ENCODE data around the gene BABAM2.

Gene BABAM2

DNA sequence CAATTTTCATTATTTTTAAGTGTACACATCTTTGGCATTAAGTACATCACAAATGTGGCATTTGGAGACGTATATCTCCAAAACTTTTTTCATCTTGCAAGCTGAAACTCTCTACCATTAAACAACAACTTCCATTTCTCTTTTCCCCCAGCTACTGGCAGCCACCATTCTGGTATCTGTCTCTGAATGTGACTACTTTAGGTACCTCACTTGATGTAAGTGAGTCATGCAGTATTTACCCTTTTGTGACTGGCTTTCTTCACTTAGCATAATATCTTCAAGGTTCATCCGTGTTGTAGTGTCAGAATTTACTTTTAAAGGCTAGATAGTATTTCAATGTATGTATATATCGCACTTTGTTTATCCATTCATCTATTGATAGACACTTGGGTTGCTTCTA is 17.0 kb downstream of the BABAM2 start:
- Histone ChIP-seq H3K4me3 (ENCODE audit: low read depth, low read length) (no peak overlapping the region), H3K9me3 (ENCODE audit: control insufficient read depth, insufficient read depth, low read depth, low read length) (no peaks in the 10 kb centered on the region), H3K27ac (ENCODE audit: extremely low read depth, low read depth, low read length) (no peak overlapping the region), H3K36me3 (ENCODE audit: control insufficient read depth in 2 of 2, insufficient read depth in 1 of 2, low read length in 2 of 2) (no peaks in the 10 kb centered on the region), H3K4me1 (ENCODE audit: control insufficient read depth, insufficient read depth, low read length) (no peaks in the 10 kb centered on the region)
- no peak for TF ChIP-seq ZNF221 (tag by site-specific recombination; IDR thresholded peaks at IDR 0.05; ENCODE audit: borderline replicate concordance)
- TF ChIP-seq, protein P1, sequence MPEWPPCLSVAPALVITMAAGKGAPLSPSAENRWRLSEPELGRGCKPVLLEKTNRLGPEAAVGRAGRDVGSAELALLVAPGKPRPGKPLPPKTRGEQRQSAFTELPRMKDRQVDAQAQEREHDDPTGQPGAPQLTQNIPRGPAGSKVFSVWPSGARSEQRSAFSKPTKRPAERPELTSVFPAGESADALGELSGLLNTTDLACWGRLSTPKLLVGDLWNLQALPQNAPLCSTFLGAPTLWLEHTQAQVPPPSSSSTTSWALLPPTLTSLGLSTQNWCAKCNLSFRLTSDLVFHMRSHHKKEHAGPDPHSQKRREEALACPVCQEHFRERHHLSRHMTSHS (tag by site-specific recombination; IDR thresholded peaks at IDR 0.05): no peak
- TF ChIP-seq FEZF1 (tag by site-specific recombination; IDR thresholded peaks at IDR 0.05): no peak
- TF ChIP-seq ZNF768 (tag by site-specific recombination; IDR thresholded peaks at IDR 0.05): no peak
- TF ChIP-seq ZFP69B (tag by site-specific recombination; IDR thresholded peaks at IDR 0.05): no peak
- TF ChIP-seq, protein P2, sequence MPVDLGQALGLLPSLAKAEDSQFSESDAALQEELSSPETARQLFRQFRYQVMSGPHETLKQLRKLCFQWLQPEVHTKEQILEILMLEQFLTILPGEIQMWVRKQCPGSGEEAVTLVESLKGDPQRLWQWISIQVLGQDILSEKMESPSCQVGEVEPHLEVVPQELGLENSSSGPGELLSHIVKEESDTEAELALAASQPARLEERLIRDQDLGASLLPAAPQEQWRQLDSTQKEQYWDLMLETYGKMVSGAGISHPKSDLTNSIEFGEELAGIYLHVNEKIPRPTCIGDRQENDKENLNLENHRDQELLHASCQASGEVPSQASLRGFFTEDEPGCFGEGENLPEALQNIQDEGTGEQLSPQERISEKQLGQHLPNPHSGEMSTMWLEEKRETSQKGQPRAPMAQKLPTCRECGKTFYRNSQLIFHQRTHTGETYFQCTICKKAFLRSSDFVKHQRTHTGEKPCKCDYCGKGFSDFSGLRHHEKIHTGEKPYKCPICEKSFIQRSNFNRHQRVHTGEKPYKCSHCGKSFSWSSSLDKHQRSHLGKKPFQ (tag by site-specific recombination; IDR thresholded peaks at IDR 0.05): no peak
- no peak for TF ChIP-seq ZNF24 (tag by site-specific recombination; IDR thresholded peaks at IDR 0.05)
- TF ChIP-seq ZNF785 (tag by site-specific recombination; IDR thresholded peaks at IDR 0.05): no peak
- no peak for TF ChIP-seq ZNF175 (tag by site-specific recombination; IDR thresholded peaks at IDR 0.05)
- TF ChIP-seq, protein P3, sequence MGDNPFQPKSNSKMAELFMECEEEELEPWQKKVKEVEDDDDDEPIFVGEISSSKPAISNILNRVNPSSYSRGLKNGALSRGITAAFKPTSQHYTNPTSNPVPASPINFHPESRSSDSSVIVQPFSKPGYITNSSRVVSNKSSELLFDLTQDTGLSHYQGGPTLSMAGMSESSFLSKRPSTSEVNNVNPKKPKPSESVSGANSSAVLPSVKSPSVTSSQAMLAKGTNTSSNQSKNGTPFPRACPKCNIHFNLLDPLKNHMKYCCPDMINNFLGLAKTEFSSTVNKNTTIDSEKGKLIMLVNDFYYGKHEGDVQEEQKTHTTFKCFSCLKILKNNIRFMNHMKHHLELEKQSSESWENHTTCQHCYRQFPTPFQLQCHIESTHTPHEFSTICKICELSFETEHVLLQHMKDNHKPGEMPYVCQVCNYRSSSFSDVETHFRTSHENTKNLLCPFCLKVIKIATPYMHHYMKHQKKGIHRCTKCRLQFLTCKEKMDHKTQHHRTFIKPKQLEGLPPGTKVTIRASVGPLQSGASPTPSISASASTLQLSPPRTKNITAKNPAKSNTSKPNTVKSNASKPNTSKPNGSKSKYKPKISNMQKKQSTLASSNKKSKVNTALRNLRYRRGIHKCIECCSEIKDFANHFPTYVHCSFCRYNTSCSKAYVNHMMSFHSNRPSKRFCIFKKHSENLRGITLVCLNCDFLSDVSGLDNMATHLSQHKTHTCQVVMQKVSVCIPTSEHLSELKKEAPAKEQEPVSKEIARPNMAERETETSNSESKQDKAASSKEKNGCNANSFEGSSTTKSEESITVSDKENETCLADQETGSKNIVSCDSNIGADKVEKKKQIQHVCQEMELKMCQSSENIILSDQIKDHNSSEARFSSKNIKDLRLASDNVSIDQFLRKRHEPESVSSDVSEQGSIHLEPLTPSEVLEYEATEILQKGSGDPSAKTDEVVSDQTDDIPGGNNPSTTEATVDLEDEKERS (tag by site-specific recombination; IDR thresholded peaks at IDR 0.05): no peak
- no peak for TF ChIP-seq REPIN1 (tag by site-specific recombination; IDR thresholded peaks at IDR 0.05; ENCODE audit: low read depth)
- no peak for TF ChIP-seq ZNF239 (tag by site-specific recombination; IDR thresholded peaks at IDR 0.05)
- no peak for TF ChIP-seq ZNF747 (tag by site-specific recombination; IDR thresholded peaks at IDR 0.05)
- TF ChIP-seq ZNF629 (tag by site-specific recombination; IDR thresholded peaks at IDR 0.05): no peak
- no peak for TF ChIP-seq TCF7L2 (IDR thresholded peaks at IDR 0.05; ENCODE audit: borderline replicate concordance, low read depth, low read length)
- TF ChIP-seq ZNF792 (tag by site-specific recombination; IDR thresholded peaks at IDR 0.05): no peak
- TF ChIP-seq, protein P4, sequence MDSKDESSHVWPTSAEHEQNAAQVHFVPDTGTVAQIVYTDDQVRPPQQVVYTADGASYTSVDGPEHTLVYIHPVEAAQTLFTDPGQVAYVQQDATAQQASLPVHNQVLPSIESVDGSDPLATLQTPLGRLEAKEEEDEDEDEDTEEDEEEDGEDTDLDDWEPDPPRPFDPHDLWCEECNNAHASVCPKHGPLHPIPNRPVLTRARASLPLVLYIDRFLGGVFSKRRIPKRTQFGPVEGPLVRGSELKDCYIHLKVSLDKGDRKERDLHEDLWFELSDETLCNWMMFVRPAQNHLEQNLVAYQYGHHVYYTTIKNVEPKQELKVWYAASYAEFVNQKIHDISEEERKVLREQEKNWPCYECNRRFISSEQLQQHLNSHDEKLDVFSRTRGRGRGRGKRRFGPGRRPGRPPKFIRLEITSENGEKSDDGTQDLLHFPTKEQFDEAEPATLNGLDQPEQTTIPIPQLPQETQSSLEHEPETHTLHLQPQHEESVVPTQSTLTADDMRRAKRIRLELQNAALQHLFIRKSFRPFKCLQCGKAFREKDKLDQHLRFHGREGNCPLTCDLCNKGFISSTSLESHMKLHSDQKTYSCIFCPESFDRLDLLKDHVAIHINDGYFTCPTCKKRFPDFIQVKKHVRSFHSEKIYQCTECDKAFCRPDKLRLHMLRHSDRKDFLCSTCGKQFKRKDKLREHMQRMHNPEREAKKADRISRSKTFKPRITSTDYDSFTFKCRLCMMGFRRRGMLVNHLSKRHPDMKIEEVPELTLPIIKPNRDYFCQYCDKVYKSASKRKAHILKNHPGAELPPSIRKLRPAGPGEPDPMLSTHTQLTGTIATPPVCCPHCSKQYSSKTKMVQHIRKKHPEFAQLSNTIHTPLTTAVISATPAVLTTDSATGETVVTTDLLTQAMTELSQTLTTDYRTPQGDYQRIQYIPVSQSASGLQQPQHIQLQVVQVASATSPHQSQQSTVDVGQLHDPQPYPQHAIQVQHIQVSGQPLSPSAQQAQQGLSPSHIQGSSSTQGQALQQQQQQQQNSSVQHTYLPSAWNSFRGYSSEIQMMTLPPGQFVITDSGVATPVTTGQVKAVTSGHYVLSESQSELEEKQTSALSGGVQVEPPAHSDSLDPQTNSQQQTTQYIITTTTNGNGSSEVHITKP (tag by site-specific recombination; IDR thresholded peaks at IDR 0.05): no peak
- TF ChIP-seq GLIS1 (tag by site-specific recombination; IDR thresholded peaks at IDR 0.05): no peak
- CTCF ChIA-PET: interaction anchor here (0.6 kb wide), 2 partner anchors 181 to 635 kb away, joined by 3 read pairs; no protein-coding TSS in a partner anchor
- POLR2A ChIA-PET: no interaction called here
